Liver (tissue), 3 donors: ENCODE results near the gene LBX1.

Experiments used
- HNF4G ChIP-seq: IDR thresholded peaks from 2 replicates; pipeline ENCODE4 v1.6.1; 2016; ENCODE audit warnings: antibody characterized with exemption
- JUND ChIP-seq, 2 donors: IDR thresholded peaks; 2 replicates each; pipeline ENCODE4 v1.6.1; 2016; ENCODE audit warnings: antibody characterized with exemption in 2 of 2
- RAD21 ChIP-seq, 2 donors: IDR thresholded peaks; 2 replicates each; pipeline ENCODE4 v1.6.1; 2016; ENCODE audit warnings: antibody characterized with exemption in 2 of 2, mild to moderate bottlenecking in 2 of 2
- YY1 ChIP-seq: IDR thresholded peaks from 2 replicates; pipeline ENCODE4 v1.6.1; 2016; ENCODE audit warnings: antibody characterized with exemption, mild to moderate bottlenecking
- TF ChIP-seq, protein P1 (sequence below): fragments of 150-350 bp; IDR thresholded peaks from 2 replicates; pipeline ENCODE4 v1.5.1; 2017; ENCODE audit warnings: improper control_type of control experiment, low read depth, low read length; ENCODE audit not compliant: missing input control
- TF ChIP-seq, protein P2 (sequence below): IDR thresholded peaks from 2 replicates; pipeline ENCODE4 v1.6.1; 2016; ENCODE audit warnings: antibody characterized with exemption
- TF ChIP-seq, protein P3 (sequence below): IDR thresholded peaks from 2 replicates; pipeline ENCODE4 v1.6.1; 2016; ENCODE audit warnings: antibody characterized with exemption, mild to moderate bottlenecking
- donor health status: healthy.
- donor health status: healthy.

DNA sequence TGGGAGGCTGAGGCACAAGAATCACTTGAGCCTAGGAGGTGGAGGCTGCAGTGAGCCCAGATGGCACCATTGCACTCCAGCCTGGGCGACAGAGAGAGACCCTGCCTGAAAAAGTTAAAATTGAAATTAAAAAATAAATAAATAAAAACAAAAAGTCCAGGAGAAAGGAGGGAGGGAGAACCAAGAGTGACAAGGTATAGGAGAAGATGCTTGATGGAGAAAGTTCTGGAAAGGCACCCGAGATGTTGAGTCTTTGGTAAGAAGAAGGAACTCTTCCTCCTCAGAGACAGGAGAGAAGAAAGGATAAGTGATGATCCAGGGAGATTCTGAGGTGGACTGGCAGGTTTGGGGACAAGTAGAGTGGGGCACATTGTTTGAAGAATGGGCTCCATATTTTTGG is 17.4 kb upstream of the LBX1 start:
- TF ChIP-seq YY1 = no peak
- TF ChIP-seq, protein P1, sequence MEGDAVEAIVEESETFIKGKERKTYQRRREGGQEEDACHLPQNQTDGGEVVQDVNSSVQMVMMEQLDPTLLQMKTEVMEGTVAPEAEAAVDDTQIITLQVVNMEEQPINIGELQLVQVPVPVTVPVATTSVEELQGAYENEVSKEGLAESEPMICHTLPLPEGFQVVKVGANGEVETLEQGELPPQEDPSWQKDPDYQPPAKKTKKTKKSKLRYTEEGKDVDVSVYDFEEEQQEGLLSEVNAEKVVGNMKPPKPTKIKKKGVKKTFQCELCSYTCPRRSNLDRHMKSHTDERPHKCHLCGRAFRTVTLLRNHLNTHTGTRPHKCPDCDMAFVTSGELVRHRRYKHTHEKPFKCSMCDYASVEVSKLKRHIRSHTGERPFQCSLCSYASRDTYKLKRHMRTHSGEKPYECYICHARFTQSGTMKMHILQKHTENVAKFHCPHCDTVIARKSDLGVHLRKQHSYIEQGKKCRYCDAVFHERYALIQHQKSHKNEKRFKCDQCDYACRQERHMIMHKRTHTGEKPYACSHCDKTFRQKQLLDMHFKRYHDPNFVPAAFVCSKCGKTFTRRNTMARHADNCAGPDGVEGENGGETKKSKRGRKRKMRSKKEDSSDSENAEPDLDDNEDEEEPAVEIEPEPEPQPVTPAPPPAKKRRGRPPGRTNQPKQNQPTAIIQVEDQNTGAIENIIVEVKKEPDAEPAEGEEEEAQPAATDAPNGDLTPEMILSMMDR = no peak
- TF ChIP-seq, protein P2, sequence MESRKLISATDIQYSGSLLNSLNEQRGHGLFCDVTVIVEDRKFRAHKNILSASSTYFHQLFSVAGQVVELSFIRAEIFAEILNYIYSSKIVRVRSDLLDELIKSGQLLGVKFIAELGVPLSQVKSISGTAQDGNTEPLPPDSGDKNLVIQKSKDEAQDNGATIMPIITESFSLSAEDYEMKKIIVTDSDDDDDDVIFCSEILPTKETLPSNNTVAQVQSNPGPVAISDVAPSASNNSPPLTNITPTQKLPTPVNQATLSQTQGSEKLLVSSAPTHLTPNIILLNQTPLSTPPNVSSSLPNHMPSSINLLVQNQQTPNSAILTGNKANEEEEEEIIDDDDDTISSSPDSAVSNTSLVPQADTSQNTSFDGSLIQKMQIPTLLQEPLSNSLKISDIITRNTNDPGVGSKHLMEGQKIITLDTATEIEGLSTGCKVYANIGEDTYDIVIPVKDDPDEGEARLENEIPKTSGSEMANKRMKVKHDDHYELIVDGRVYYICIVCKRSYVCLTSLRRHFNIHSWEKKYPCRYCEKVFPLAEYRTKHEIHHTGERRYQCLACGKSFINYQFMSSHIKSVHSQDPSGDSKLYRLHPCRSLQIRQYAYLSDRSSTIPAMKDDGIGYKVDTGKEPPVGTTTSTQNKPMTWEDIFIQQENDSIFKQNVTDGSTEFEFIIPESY = no peak
- no peak for TF ChIP-seq RAD21 (IDR thresholded peaks at IDR 0.05)
- TF ChIP-seq HNF4G = no peak
- TF ChIP-seq JUND (IDR thresholded peaks at IDR 0.05) = no peak
- TF ChIP-seq, protein P3, sequence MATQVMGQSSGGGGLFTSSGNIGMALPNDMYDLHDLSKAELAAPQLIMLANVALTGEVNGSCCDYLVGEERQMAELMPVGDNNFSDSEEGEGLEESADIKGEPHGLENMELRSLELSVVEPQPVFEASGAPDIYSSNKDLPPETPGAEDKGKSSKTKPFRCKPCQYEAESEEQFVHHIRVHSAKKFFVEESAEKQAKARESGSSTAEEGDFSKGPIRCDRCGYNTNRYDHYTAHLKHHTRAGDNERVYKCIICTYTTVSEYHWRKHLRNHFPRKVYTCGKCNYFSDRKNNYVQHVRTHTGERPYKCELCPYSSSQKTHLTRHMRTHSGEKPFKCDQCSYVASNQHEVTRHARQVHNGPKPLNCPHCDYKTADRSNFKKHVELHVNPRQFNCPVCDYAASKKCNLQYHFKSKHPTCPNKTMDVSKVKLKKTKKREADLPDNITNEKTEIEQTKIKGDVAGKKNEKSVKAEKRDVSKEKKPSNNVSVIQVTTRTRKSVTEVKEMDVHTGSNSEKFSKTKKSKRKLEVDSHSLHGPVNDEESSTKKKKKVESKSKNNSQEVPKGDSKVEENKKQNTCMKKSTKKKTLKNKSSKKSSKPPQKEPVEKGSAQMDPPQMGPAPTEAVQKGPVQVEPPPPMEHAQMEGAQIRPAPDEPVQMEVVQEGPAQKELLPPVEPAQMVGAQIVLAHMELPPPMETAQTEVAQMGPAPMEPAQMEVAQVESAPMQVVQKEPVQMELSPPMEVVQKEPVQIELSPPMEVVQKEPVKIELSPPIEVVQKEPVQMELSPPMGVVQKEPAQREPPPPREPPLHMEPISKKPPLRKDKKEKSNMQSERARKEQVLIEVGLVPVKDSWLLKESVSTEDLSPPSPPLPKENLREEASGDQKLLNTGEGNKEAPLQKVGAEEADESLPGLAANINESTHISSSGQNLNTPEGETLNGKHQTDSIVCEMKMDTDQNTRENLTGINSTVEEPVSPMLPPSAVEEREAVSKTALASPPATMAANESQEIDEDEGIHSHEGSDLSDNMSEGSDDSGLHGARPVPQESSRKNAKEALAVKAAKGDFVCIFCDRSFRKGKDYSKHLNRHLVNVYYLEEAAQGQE = no peak
